Measurements from ENCODE around the gene TEX261.

The TEX261 gene

GRCh38 chr2:70995426-70995729 lies 705 bp upstream of the TEX261 start:
- Histone ChIP-seq H3K36me3 (ENCODE audit: control insufficient read depth, insufficient read depth, low read length) (no peaks in the 10 kb centered on the region), H3K27me3 (ENCODE audit: control insufficient read depth, insufficient read depth, low read length) (no peaks in the 10 kb centered on the region), H3K9ac (ENCODE audit: low read depth, low read length) (peak overlapping the region; percentile 50), H3K4me1 (ENCODE audit: control insufficient read depth, insufficient read depth, low read length) (peaks cover 4% of the 10 kb centered on the region), H3K4me3 (ENCODE audit: low read depth, low read length) (peak overlapping the region; percentile 83), H3K9me3 (ENCODE audit: control insufficient read depth, insufficient read depth, low read length) (no peaks in the 10 kb centered on the region)

- Histone ChIP-seq H3K36me3 (ENCODE audit: control insufficient read depth, insufficient read depth, low read length) (peaks cover under 1% of the 10 kb centered on the region), H3K9ac (ENCODE audit: low read depth, low read length) (peak overlapping the region; percentile 60), H3K27me3 (ENCODE audit: control insufficient read depth, insufficient read depth, low read length) (no peaks in the 10 kb centered on the region), H3K4me1 (ENCODE audit: control insufficient read depth, insufficient read depth, low read length) (peaks cover 4% of the 10 kb centered on the region), H3K9me3 (ENCODE audit: control insufficient read depth, insufficient read depth, low read length) (no peaks in the 10 kb centered on the region), H3K4me3 (ENCODE audit: low read depth, low read length) (peak overlapping the region; percentile 83)
These were observed 519 bp downstream of the TEX261 start for GRCh38 chr2:70994009-70994698.

GRCh38 chr2:70992945-70993853 lies 1.5 kb downstream of the TEX261 start:
- peak overlapping the region; percentile 83 for H3K4me3 ChIP-seq (ENCODE audit: low read depth, low read length)
- peaks cover 4% of the 10 kb centered on the region for H3K4me1 ChIP-seq (ENCODE audit: control insufficient read depth, insufficient read depth, low read length)
- peaks cover 8% of the 10 kb centered on the region for H3K36me3 ChIP-seq (ENCODE audit: control insufficient read depth, insufficient read depth, low read length)
- no peaks in the 10 kb centered on the region for H3K9me3 ChIP-seq (ENCODE audit: control insufficient read depth, insufficient read depth, low read length)
- no peak overlapping the region for H3K9ac ChIP-seq (ENCODE audit: low read depth, low read length)
- no peaks in the 10 kb centered on the region for H3K27me3 ChIP-seq (ENCODE audit: control insufficient read depth, insufficient read depth, low read length)

- Histone ChIP-seq H3K9me3 (ENCODE audit: control insufficient read depth, insufficient read depth, low read length) (no peaks in the 10 kb centered on the region), H3K9ac (ENCODE audit: low read depth, low read length) (no peak overlapping the region), H3K4me1 (ENCODE audit: control insufficient read depth, insufficient read depth, low read length) (peaks cover 4% of the 10 kb centered on the region), H3K4me3 (ENCODE audit: low read depth, low read length) (no peak overlapping the region), H3K36me3 (ENCODE audit: control insufficient read depth, insufficient read depth, low read length) (peaks cover 10% of the 10 kb centered on the region), H3K27me3 (ENCODE audit: control insufficient read depth, insufficient read depth, low read length) (no peaks in the 10 kb centered on the region)
These were observed 2.9 kb downstream of the TEX261 start for GRCh38 chr2:70991742-70992141.

DNA sequence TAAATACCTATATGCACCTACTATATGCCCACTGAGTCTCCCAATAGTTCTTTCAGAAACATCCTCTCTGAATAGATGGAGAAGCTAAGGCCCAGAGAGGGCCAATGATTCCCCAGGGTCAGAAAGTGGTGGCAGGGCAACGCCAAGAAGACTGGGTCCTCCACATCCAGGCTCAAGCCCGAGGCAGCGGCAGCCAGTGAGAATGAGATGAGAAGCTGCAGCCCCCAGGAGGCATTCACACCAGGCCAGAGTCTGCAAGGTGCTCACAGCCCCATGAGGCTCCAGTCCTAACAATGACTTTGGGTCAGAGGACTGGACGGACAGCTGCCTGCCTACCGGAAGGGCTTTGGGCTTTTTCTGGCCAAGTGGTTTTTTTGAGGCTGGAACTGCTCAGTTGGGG lies 3.5 kb downstream of the TEX261 start:
- no peak overlapping the region for H3K4me3 ChIP-seq (ENCODE audit: low read depth, low read length)
- no peaks in the 10 kb centered on the region for H3K27me3 ChIP-seq (ENCODE audit: control insufficient read depth, insufficient read depth, low read length)
- no peaks in the 10 kb centered on the region for H3K9me3 ChIP-seq (ENCODE audit: control insufficient read depth, insufficient read depth, low read length)
- no peak overlapping the region for H3K9ac ChIP-seq (ENCODE audit: low read depth, low read length)
- H3K36me3 ChIP-seq (ENCODE audit: control insufficient read depth, insufficient read depth, low read length) = peaks cover 10% of the 10 kb centered on the region
- H3K4me1 ChIP-seq (ENCODE audit: control insufficient read depth, insufficient read depth, low read length) = peaks cover 4% of the 10 kb centered on the region

GRCh38 chr2:70990216-70990615 lies 4.5 kb downstream of the TEX261 start:
- H3K36me3 ChIP-seq (ENCODE audit: control insufficient read depth, insufficient read depth, low read length) = peaks cover 10% of the 10 kb centered on the region
- H3K9ac ChIP-seq (ENCODE audit: low read depth, low read length) = no peak overlapping the region
- peaks cover 4% of the 10 kb centered on the region for H3K4me1 ChIP-seq (ENCODE audit: control insufficient read depth, insufficient read depth, low read length)
- H3K27me3 ChIP-seq (ENCODE audit: control insufficient read depth, insufficient read depth, low read length) = no peaks in the 10 kb centered on the region
- no peaks in the 10 kb centered on the region for H3K9me3 ChIP-seq (ENCODE audit: control insufficient read depth, insufficient read depth, low read length)
- H3K4me3 ChIP-seq (ENCODE audit: low read depth, low read length) = no peak overlapping the region

DNA sequence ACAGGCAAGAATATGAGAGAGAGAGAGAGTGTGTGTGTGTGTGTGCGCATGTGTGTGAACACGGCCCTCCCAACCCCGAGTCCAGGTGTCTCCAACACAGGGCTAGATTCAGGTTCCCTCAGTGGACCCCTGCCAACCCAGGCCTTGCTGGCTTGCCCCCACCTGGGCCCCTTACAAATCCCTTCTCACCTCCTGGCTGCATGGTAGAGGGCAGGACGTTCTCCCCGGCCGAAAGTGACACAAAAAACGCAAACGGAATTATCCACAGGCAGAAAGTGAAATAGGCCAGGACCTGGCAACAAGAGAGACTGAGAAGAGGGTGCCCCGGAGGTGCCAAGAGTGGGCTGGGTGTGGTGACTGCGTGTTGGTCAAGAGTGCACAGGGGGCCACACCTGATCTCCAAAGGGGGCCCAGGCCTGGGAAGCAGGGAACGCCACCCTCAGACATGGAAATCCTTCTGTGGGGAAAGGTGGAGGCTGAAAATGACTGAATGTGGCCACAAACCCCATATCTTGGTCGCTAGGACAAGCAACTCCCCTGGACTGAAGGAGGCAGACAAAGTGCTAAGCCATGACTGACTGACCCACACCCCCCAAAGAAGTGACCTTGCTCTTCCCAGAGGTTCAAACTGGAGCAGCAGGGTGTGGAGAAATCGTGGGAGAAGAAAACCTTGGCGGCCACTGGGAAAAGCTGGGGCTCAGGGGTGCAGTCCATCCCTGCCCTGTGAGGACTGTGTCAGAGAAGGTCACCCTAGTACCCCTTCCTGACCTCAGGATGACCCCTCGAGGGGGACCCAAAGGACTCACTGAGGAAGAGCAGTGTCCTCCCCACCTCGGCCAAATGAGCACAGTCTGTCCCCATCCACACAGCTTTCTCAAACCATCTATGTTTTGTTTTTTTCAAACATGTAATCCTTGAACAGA lies 5.7 kb downstream of the TEX261 start:
- H3K9me3 ChIP-seq (ENCODE audit: control insufficient read depth, insufficient read depth, low read length) = no peaks in the 10 kb centered on the region
- H3K9ac ChIP-seq (ENCODE audit: low read depth, low read length) = no peak overlapping the region
- H3K27me3 ChIP-seq (ENCODE audit: control insufficient read depth, insufficient read depth, low read length) = peaks cover 2% of the 10 kb centered on the region
- peaks cover 10% of the 10 kb centered on the region for H3K36me3 ChIP-seq (ENCODE audit: control insufficient read depth, insufficient read depth, low read length)
- H3K4me3 ChIP-seq (ENCODE audit: low read depth, low read length) = no peak overlapping the region
- peaks cover 6% of the 10 kb centered on the region for H3K4me1 ChIP-seq (ENCODE audit: control insufficient read depth, insufficient read depth, low read length)

GRCh38 chr2:70988151-70988550 lies 6.5 kb downstream of the TEX261 start:
- H3K9me3 ChIP-seq (ENCODE audit: control insufficient read depth, insufficient read depth, low read length) = no peaks in the 10 kb centered on the region
- H3K4me3 ChIP-seq (ENCODE audit: low read depth, low read length) = no peak overlapping the region
- H3K4me1 ChIP-seq (ENCODE audit: control insufficient read depth, insufficient read depth, low read length) = peaks cover 3% of the 10 kb centered on the region
- H3K9ac ChIP-seq (ENCODE audit: low read depth, low read length) = no peak overlapping the region
- peaks cover 9% of the 10 kb centered on the region for H3K27me3 ChIP-seq (ENCODE audit: control insufficient read depth, insufficient read depth, low read length)
- H3K36me3 ChIP-seq (ENCODE audit: control insufficient read depth, insufficient read depth, low read length) = peaks cover 10% of the 10 kb centered on the region

DNA sequence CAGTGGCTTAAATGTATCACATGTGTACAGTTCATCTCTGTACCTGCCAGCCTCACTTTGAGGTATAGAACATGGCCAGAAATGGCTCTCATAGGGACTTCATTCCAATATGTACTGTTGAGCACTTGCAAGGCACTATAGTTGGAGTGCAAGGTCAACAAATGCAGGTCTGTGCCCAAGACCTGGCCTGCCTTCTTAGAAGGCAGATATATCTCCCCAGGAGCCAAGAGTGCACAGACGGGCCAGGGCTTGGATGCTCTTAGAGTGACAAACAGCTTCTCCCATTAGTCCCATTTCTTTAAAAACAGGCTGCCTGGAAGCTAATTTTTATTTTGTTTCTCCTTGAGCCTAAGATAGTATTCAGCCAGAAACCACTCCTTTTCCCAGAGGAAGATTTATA lies 7.3 kb downstream of the TEX261 start:
- H3K9me3 ChIP-seq (ENCODE audit: control insufficient read depth, insufficient read depth, low read length) = no peaks in the 10 kb centered on the region
- peaks cover 10% of the 10 kb centered on the region for H3K36me3 ChIP-seq (ENCODE audit: control insufficient read depth, insufficient read depth, low read length)
- peaks cover 12% of the 10 kb centered on the region for H3K27me3 ChIP-seq (ENCODE audit: control insufficient read depth, insufficient read depth, low read length)
- H3K4me1 ChIP-seq (ENCODE audit: control insufficient read depth, insufficient read depth, low read length) = peaks cover 3% of the 10 kb centered on the region
- no peak overlapping the region for H3K9ac ChIP-seq (ENCODE audit: low read depth, low read length)
- H3K4me3 ChIP-seq (ENCODE audit: low read depth, low read length) = no peak overlapping the region

GRCh38 chr2:70986499-70987189 lies 8.0 kb downstream of the TEX261 start:
- H3K27me3 ChIP-seq (ENCODE audit: control insufficient read depth, insufficient read depth, low read length) = peaks cover 12% of the 10 kb centered on the region
- H3K4me1 ChIP-seq (ENCODE audit: control insufficient read depth, insufficient read depth, low read length) = peaks cover 3% of the 10 kb centered on the region
- H3K36me3 ChIP-seq (ENCODE audit: control insufficient read depth, insufficient read depth, low read length) = peaks cover 10% of the 10 kb centered on the region
- H3K9ac ChIP-seq (ENCODE audit: low read depth, low read length) = no peak overlapping the region
- no peaks in the 10 kb centered on the region for H3K9me3 ChIP-seq (ENCODE audit: control insufficient read depth, insufficient read depth, low read length)
- H3K4me3 ChIP-seq (ENCODE audit: low read depth, low read length) = no peak overlapping the region

GRCh38 chr2:70985956-70986355 lies 8.7 kb downstream of the TEX261 start:
- Histone ChIP-seq H3K36me3 (ENCODE audit: control insufficient read depth, insufficient read depth, low read length) (peaks cover 10% of the 10 kb centered on the region), H3K4me1 (ENCODE audit: control insufficient read depth, insufficient read depth, low read length) (peaks cover 3% of the 10 kb centered on the region), H3K4me3 (ENCODE audit: low read depth, low read length) (no peak overlapping the region), H3K9ac (ENCODE audit: low read depth, low read length) (no peak overlapping the region), H3K9me3 (ENCODE audit: control insufficient read depth, insufficient read depth, low read length) (no peaks in the 10 kb centered on the region), H3K27me3 (ENCODE audit: control insufficient read depth, insufficient read depth, low read length) (peaks cover 15% of the 10 kb centered on the region)
